OCI-LY7 (cell line): ENCODE measurements around the gene SERPINH1. TPM values are rescaled to one million over a fixed set of nuclear protein-coding genes. Genes with fewer than 3 reads are reported as not detected.

Experiments used
- BruUV-seq: library from RNA; stranded (reverse); fragments of 400-500 nt; replicated peaks from 2 replicates; lab custom pipeline; 2021; lab: Mats Ljungman, UMichigan
- CTCF ChIA-PET: fragments of 300-600 bp; sonication (Branson Sonifier 250); formaldehyde crosslinking; loops from one replicate; lab custom pipeline; 2022; ENCODE audit warnings: antibody characterized with exemption; ENCODE audit not compliant: unreplicated experiment; lab: Charles Lee
- POLR2A ChIA-PET: fragments of 300-600 bp; sonication (Branson Sonifier 250); formaldehyde crosslinking; loops from one replicate; lab custom pipeline; 2022; ENCODE audit warnings: antibody characterized with exemption; lab: Charles Lee
- DNase-seq: peaks from one replicate; pipeline ENCODE4 v3.0.0-alpha.2; 2015; ENCODE audit warnings: low spot score
- H2AFZ ChIP-seq: fragments of 200-600 bp; sonication (generic), shearing (Covaris generic); 2 replicates; pipeline ENCODE4 v1.6.1; 2014; ENCODE audit warnings: mild to moderate bottlenecking, antibody characterized with exemption, low read length, moderate library complexity
- H3K27ac ChIP-seq: fragments of 200-600 bp; sonication (generic); 2 replicates; pipeline ENCODE4 v1.5.1; 2014; ENCODE audit warnings: mixed run types, low read depth, mild to moderate bottlenecking, moderate library complexity, low read length, inconsistent platforms; ENCODE audit not compliant: poor library complexity, severe bottlenecking
- H3K36me3 ChIP-seq: fragments of 200-600 bp; sonication (generic); 2 replicates; pipeline ENCODE4 v1.6.1; 2014; ENCODE audit warnings: mild to moderate bottlenecking, antibody characterized with exemption, low read length, moderate library complexity, mixed read lengths; ENCODE audit not compliant: insufficient read depth
- H3K4me1 ChIP-seq: fragments of 200-600 bp; sonication (generic); 2 replicates; pipeline ENCODE4 v1.5.1; 2014; ENCODE audit warnings: mild to moderate bottlenecking, low read length; ENCODE audit not compliant: insufficient read depth, poor library complexity, severe bottlenecking
- H3K4me2 ChIP-seq: fragments of 200-600 bp; sonication (generic); 2 replicates; pipeline ENCODE4 v1.6.1; 2014; ENCODE audit warnings: mild to moderate bottlenecking, low read length
- H3K4me3 ChIP-seq: fragments of 200-600 bp; sonication (generic); 2 replicates; pipeline ENCODE4 v1.5.1; 2014; ENCODE audit warnings: mild to moderate bottlenecking, low read depth, low read length; ENCODE audit not compliant: poor library complexity, severe bottlenecking
- H3K79me2 ChIP-seq: fragments of 200-600 bp; sonication (generic); 2 replicates; pipeline ENCODE4 v1.6.1; 2016; ENCODE audit warnings: low read depth, mild to moderate bottlenecking, low read length, moderate library complexity, mixed read lengths; ENCODE audit not compliant: insufficient read depth
- H3K9me2 ChIP-seq: fragments of 200-600 bp; sonication (generic); 2 replicates; pipeline ENCODE4 v1.6.1; 2016; ENCODE audit warnings: mild to moderate bottlenecking, low read length, mixed read lengths; ENCODE audit not compliant: insufficient read depth
- H3K9me3 ChIP-seq: fragments of 200-600 bp; sonication (generic); 2 replicates; pipeline ENCODE4 v1.6.1; 2014; ENCODE audit warnings: mild to moderate bottlenecking, mixed run types, low read length, mixed read lengths
- H4K20me1 ChIP-seq: fragments of 200-600 bp; sonication (generic); 2 replicates; pipeline ENCODE4 v1.6.1; 2014; ENCODE audit warnings: mild to moderate bottlenecking, antibody characterized with exemption, low read length, moderate library complexity, mixed read lengths; ENCODE audit not compliant: insufficient read depth
- CTCF ChIP-seq: fragments of 200-600 bp; sonication (generic); conservative IDR thresholded peaks from 2 replicates; pipeline ENCODE4 v1.5.1; 2014; ENCODE audit warnings: mild to moderate bottlenecking, antibody characterized with exemption, low read length, moderate library complexity, mixed read lengths
- EZH2phosphoT487 ChIP-seq: fragments of 200-600 bp; sonication (generic); IDR thresholded peaks from 2 replicates; pipeline ENCODE4 v1.6.1; 2018; ENCODE audit warnings: low read depth, borderline replicate concordance, mild to moderate bottlenecking, mixed run types, antibody characterized with exemption, low read length, moderate library complexity, mixed read lengths
- intact Hi-C: fragments of 100-400 bp; cut with micrococcal nuclease; formaldehyde crosslinking; loops from one replicate; pipeline ENCODE4 v1.10.0; 2022; ENCODE audit not compliant: unreplicated experiment
- total RNA-seq, 2 experiments: library from RNA; depleted of rRNA in 1 of 2; stranded (reverse); fragments of >200 nt in 1 of 2; shearing (Covaris generic) in 1 of 2; gene quantifications; 2 replicates each; pipeline ENCODE4 v1.2.3, GENCODE V29; 2014 to 2022

Gene SERPINH1
- total RNA-seq, 2 experiments from 2014 or later = not detected

GRCh38 chr11:75568616-75569219, 6.7 kb downstream of the SERPINH1 start:
- Histone ChIP-seq H2AFZ (no peak overlapping the region), H3K79me2 (no peaks in the 10 kb centered on the region), H3K4me1 (no peaks in the 10 kb centered on the region), H3K4me2 (no peak overlapping the region), H3K9me3 (no peaks in the 10 kb centered on the region), H3K27ac (no peak overlapping the region), H3K9me2 (no peaks in the 10 kb centered on the region), H3K4me3 (no peak overlapping the region), H4K20me1 (no peaks in the 10 kb centered on the region), H3K36me3 (no peaks in the 10 kb centered on the region)
- BruUV-seq = no TSS peak
- intact Hi-C loops = no loop called here
- TF ChIP-seq EZH2phosphoT487 = no peak
- CTCF ChIA-PET = no interaction called here
- POLR2A ChIA-PET = no interaction called here
- DNase-seq = no peak

GRCh38 chr11:75570559-75571139, 8.6 kb downstream of the SERPINH1 start:
- Histone ChIP-seq H3K27ac (no peak overlapping the region), H4K20me1 (no peaks in the 10 kb centered on the region), H3K9me3 (no peaks in the 10 kb centered on the region), H3K4me3 (no peak overlapping the region), H3K9me2 (no peaks in the 10 kb centered on the region), H2AFZ (no peak overlapping the region), H3K36me3 (no peaks in the 10 kb centered on the region), H3K4me1 (no peaks in the 10 kb centered on the region), H3K4me2 (no peak overlapping the region), H3K79me2 (no peaks in the 10 kb centered on the region)
- POLR2A ChIA-PET = interaction anchor here (0.6 to 1.5 kb wide), 2 partner anchors 11 to 241 kb away, joined by 3 to 4 read pairs; no protein-coding TSS in a partner anchor
- no peak for DNase-seq
- intact Hi-C loops = no loop called here
- CTCF ChIA-PET = no interaction called here
- TF ChIP-seq CTCF (no peak), EZH2phosphoT487 (no peak)
- BruUV-seq = no TSS peak

GRCh38 chr11:75571625-75572024, 9.6 kb downstream of the SERPINH1 start:
- Histone ChIP-seq H2AFZ (no peak overlapping the region), H3K9me3 (no peaks in the 10 kb centered on the region), H3K27ac (no peak overlapping the region), H3K36me3 (no peaks in the 10 kb centered on the region), H3K79me2 (no peaks in the 10 kb centered on the region), H3K4me3 (no peak overlapping the region), H3K4me1 (no peaks in the 10 kb centered on the region), H3K4me2 (no peak overlapping the region), H3K9me2 (no peaks in the 10 kb centered on the region), H4K20me1 (no peaks in the 10 kb centered on the region)
- ChIA-PET POLR2A (interaction anchor here (1.5 kb wide), 1 partner anchor 12 kb away, joined by 3 read pairs; no protein-coding TSS in a partner anchor), CTCF (no interaction called here)
- no peak for DNase-seq
- intact Hi-C loops = no loop called here
- no TSS peak for BruUV-seq
- TF ChIP-seq EZH2phosphoT487 (no peak), CTCF (no peak)
